ENCODE results near the gene CRCP. TPM values are rescaled to one million over a fixed set of nuclear protein-coding genes. Genes with fewer than 3 reads are reported as not detected.
"Not testable (repeated sequence)": the region's sequence is repeated elsewhere in the genome, so short reads cannot be mapped to it uniquely, and the experiment has no call there.

Gene CRCP
- total RNA-seq, 1 donor from 2014 or later: 28.2 TPM

GRCh38 chr7:66156035-66156434, 41.4 kb downstream of the CRCP start:
- not testable (repeated sequence) for DNase-seq

- DNase-seq: no peak
These were observed 42.4 kb downstream of the CRCP start for GRCh38 chr7:66157060-66157459.

- no peak for DNase-seq
These were observed 48.0 kb downstream of the CRCP start for GRCh38 chr7:66162622-66163021.

GRCh38 chr7:66163186-66163610, 48.6 kb downstream of the CRCP start:
- no peak for DNase-seq

- no peak for DNase-seq
These were observed 49.7 kb downstream of the CRCP start for GRCh38 chr7:66164356-66164755.

GRCh38 chr7:66167773-66168387, 53.2 kb downstream of the CRCP start:
- DNase-seq: peak; percentile 83

GRCh38 chr7:66169616-66170015, 55.0 kb downstream of the CRCP start:
- no peak for DNase-seq

- DNase-seq: peak; percentile 26
These were observed 55.9 kb downstream of the CRCP start for GRCh38 chr7:66170309-66171231.

- DNase-seq: peak; percentile 48
These were observed 58.1 kb downstream of the CRCP start for GRCh38 chr7:66172536-66173401.

- no peak for DNase-seq
These were observed 59.2 kb downstream of the CRCP start for GRCh38 chr7:66173856-66174255.

- not testable (repeated sequence) for DNase-seq
These were observed 60.4 kb downstream of the CRCP start for GRCh38 chr7:66175006-66175405.

GRCh38 chr7:66176914-66177313, 62.3 kb downstream of the CRCP start:
- DNase-seq: no peak

- DNase-seq: no peak
These were observed 63.6 kb downstream of the CRCP start for GRCh38 chr7:66178258-66178657.

- DNase-seq: no peak
These were observed 66.7 kb downstream of the CRCP start for GRCh38 chr7:66181329-66181728.

- DNase-seq: no peak
These were observed 67.2 kb downstream of the CRCP start for GRCh38 chr7:66181845-66182244.

GRCh38 chr7:66182920-66183319, 68.3 kb downstream of the CRCP start:
- no peak for DNase-seq

GRCh38 chr7:66183700-66184099, 69.1 kb downstream of the CRCP start:
- DNase-seq: no peak

GRCh38 chr7:66185680-66186187, 71.1 kb downstream of the CRCP start:
- DNase-seq: no peak

- no peak for DNase-seq
These were observed 72.3 kb downstream of the CRCP start for GRCh38 chr7:66186991-66187390.

- peak; percentile 97 for DNase-seq
These were observed 73.3 kb downstream of the CRCP start for GRCh38 chr7:66187905-66188304.

- no peak for DNase-seq
These were observed 74.0 kb downstream of the CRCP start for GRCh38 chr7:66188645-66189044.

All from skin of body (tissue), 2 donors.